ENCODE measurements around the gene ALPI.
"Not testable (repeated sequence)": the region's sequence is repeated elsewhere in the genome, so short reads cannot be mapped to it uniquely, and the experiment has no call there.

ALPI gene

DNA sequence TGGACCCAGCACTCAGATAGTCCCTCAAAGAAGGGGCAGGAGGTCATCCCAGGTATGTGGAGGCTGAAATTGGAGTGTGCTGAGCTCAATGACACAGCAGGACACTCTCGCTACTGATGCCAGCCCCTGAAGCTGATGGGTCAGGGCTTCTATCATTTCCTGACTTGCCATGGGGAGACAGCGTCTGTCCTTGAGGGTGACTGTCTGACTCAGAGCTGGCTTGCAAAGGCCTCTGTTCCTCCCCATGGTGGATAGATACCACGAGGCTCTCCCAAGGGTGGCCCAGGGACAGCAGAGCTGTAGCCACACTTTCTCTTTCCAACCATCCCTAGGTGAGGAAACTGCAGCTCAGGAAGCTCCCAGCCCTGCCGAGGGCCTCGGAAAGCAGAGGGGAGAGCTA, 38.5 kb upstream of the ALPI start:
- Mint-ChIP-seq H3K4me1 (ENCODE audit: low read depth) (peaks cover 7% of the 10 kb centered on the region), H3K27ac (no peak overlapping the region), H3K27me3 (peaks cover 78% of the 10 kb centered on the region), H3K36me3 (ENCODE audit: low read depth) (no peaks in the 10 kb centered on the region), H3K9me3 (peaks cover 10% of the 10 kb centered on the region), H3K4me3 (no peak overlapping the region)
- intact Hi-C loops (cut with micrococcal nuclease) = no loop called here

DNA sequence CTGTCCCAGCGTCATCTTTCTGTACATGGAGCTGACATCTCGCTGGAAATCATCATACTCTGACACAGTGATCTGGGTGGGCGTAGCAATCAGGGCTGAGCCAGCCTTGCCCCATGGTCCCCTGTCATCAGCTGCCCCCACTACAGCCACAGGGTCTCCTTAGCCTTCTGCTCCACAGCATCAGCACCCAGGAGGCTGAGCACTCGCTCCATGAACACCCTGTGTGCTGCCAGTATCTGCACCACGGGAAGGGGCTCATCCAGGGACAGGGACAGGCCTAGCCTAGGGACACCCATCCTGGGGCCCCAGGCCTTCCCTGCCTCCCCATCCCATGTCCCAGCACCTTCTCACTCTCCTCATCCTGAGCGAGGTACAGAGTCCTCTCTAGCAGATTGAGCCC, 37.9 kb upstream of the ALPI start:
- intact Hi-C loops (cut with micrococcal nuclease) = no loop called here
- H3K36me3 Mint-ChIP-seq (ENCODE audit: low read depth) = no peaks in the 10 kb centered on the region
- no peak overlapping the region for H3K27ac Mint-ChIP-seq
- no peak overlapping the region for H3K4me3 Mint-ChIP-seq
- H3K27me3 Mint-ChIP-seq = peaks cover 76% of the 10 kb centered on the region
- peaks cover 15% of the 10 kb centered on the region for H3K9me3 Mint-ChIP-seq
- peaks cover 7% of the 10 kb centered on the region for H3K4me1 Mint-ChIP-seq (ENCODE audit: low read depth)

DNA sequence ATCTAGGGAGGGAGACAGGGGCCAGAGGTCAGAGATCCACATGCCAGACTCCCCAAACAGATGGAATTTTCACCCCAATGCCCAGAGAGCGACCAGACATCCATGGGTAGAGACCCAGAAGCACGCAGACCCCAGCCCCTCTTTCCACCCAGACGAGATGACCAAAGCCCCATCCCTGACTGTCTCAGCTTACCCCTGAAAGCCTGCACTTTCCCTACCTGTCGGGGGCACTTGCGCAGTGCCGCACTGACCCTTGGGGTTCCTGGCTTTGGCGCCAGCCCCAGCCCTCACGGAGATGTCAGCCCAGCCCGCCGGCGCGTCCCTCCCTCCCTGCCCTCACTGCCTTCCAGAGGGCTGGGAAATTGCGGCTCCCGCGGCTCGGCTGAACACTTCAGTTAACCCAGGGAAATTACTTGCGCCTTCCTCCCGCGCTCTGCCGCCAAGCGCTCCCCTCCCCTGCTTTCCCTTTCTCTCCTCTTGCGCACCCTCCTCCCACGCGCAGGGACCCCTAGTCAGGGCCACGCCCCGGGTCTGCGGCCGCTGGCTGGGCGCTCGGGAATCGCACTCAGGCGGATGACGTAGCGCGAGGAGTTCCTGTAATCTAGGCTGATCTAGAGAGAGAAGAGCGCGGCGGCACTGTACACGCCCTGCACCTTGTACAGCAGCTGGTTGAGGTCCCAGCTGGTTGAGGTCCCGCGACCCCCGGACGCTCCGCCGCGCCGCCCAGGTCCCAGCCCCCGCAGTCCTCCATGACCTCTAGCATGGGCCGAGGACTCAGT, 37.3 kb upstream of the ALPI start:
- intact Hi-C loops (cut with micrococcal nuclease) = no loop called here
- peak overlapping the region; percentile 55 for H3K4me3 Mint-ChIP-seq
- H3K27ac Mint-ChIP-seq = no peak overlapping the region
- H3K4me1 Mint-ChIP-seq (ENCODE audit: low read depth) = peaks cover 7% of the 10 kb centered on the region
- H3K27me3 Mint-ChIP-seq = peaks cover 76% of the 10 kb centered on the region
- H3K9me3 Mint-ChIP-seq = peaks cover 21% of the 10 kb centered on the region
- H3K36me3 Mint-ChIP-seq (ENCODE audit: low read depth) = no peaks in the 10 kb centered on the region

DNA sequence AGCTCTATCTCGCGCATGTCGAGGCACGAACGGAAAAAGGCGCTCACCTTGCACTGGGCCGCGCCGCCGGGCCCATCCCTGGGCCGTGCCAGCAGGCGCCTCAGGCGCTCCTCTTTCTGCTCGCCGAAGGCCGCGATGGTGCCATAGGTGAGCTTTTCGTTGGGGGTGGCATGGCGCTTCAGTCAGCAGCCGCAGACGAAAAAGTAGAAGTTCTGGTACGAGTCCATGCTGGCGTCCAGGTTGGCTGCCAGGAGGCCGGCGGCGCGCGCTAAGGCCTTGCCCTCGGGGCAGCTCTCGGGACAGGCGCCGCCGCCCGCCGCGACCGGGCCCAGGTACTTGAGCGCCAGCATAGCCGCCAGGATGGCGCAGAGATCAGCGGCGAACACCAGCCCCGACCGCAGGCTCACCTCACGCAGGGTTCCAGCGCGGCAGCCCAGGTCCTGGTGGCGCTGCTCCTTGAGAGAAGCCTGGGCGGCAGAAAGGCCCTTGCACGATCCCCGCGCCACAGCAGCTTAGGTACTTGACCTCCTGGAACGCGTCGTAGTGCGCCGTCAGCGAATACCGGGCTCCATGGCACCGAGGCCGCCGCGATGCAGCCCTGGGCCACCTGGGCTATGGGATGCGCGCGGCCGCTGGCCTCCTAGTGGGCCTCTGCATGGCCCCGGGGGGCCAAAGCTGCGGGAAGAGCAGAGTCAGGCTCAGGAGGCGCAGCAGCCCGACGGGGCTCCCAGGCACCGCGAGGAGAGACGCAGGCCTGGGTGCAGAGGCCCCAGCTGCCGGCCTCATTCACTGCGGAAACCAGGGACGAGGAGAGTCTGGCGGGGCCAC, 36.5 kb upstream of the ALPI start:
- Mint-ChIP-seq H3K27ac (no peak overlapping the region), H3K36me3 (ENCODE audit: low read depth) (no peaks in the 10 kb centered on the region), H3K27me3 (peaks cover 74% of the 10 kb centered on the region), H3K9me3 (peaks cover 21% of the 10 kb centered on the region), H3K4me3 (peak overlapping the region; percentile 55), H3K4me1 (ENCODE audit: low read depth) (peaks cover 7% of the 10 kb centered on the region)
- intact Hi-C loops (cut with micrococcal nuclease) = no loop called here

DNA sequence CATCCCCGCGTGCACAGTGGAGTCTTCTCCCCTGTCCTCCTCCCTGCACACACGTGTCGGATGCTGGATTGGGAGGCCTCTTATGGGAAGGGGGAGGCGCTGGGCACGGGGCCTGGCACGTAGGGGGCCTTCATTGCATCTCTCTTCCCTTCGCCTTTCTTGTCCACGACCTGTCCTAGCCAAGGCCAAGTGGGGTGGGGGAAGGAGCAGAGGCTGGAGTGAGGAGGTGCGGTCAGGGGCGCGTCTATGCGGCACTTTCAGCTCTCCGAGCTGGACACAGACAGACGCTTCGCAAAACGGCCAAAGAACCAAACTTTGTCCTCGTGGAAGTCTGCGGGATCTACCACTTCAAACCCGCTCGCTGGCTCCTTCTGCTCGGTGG, 35.9 kb upstream of the ALPI start:
- Mint-ChIP-seq H3K27ac (no peak overlapping the region), H3K4me1 (ENCODE audit: low read depth) (peaks cover 7% of the 10 kb centered on the region), H3K36me3 (ENCODE audit: low read depth) (no peaks in the 10 kb centered on the region), H3K4me3 (no peak overlapping the region), H3K9me3 (peaks cover 21% of the 10 kb centered on the region), H3K27me3 (peaks cover 75% of the 10 kb centered on the region)
- intact Hi-C loops (cut with micrococcal nuclease) = no loop called here

DNA sequence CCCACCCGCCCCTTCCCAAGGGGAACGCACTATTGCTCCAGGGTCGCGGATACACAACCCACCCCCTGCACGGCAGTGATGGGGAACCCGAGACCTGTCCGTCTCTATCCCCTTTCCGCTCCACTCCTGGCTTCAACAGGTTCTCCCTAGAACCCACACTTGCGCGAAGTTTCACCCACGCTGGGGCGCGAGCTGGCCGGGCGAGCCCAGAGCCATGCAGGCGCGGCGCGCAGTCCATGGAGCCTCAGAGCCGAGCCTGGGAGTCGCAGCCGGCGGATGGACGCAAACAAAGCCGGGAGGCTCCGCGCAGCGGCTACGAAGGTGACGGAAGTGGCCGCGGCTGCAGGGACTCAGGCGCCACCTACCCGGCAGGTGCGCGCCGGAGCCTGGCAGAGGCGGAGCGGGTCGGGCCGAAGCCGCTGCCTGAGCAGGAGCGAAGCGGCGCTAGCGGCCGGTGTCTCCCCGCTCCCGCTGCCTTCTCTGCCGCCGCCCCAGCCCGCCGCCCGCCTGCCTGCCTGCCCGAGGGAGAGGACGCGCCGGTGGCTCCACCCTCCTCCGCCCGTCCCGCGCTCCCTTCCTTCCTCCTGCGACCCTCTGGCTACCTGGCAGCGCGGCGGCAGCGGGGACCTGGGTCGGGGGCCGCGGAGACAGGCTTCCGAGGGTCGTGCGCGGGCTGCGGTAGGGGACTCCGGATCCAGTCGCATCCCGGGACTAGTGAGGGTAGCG, 35.3 kb upstream of the ALPI start:
- intact Hi-C loops (cut with micrococcal nuclease) = no loop called here
- no peak overlapping the region for H3K4me3 Mint-ChIP-seq
- H3K27ac Mint-ChIP-seq = no peak overlapping the region
- H3K9me3 Mint-ChIP-seq = peaks cover 21% of the 10 kb centered on the region
- H3K36me3 Mint-ChIP-seq (ENCODE audit: low read depth) = no peaks in the 10 kb centered on the region
- peaks cover 7% of the 10 kb centered on the region for H3K4me1 Mint-ChIP-seq (ENCODE audit: low read depth)
- peaks cover 78% of the 10 kb centered on the region for H3K27me3 Mint-ChIP-seq

DNA sequence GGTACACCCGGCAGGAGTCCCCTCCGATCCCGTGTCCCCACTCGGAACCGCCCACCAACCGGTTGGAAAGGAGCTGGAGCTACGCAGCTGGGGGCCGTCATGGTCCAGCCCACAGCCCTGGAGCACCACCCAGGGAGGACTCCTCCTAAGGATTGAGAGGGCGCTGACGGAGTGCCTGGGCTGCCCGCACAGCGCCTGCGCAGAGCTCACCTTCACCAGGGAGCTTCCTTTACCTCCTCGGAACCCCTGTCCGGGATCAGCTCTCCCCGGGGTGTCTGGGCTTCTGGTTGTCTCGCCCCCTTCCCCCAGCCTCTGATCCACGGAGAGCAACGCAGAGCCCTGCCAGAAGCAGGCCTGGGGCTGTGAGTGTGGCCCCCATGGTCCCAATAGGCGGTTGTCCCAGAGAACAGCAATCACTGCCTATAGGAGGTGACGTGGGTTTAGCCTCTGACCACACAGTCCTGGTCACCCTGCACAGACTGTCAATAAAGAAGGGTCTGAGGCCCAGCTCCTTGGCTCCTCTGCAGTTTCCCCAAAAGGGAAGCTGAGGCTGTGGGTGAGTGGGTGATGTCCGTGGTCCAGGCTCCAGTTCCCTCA, 34.7 kb upstream of the ALPI start:
- Mint-ChIP-seq H3K9me3 (peaks cover 21% of the 10 kb centered on the region), H3K27ac (no peak overlapping the region), H3K27me3 (peaks cover 78% of the 10 kb centered on the region), H3K36me3 (ENCODE audit: low read depth) (no peaks in the 10 kb centered on the region), H3K4me1 (ENCODE audit: low read depth) (peaks cover 7% of the 10 kb centered on the region), H3K4me3 (no peak overlapping the region)
- intact Hi-C loops (cut with micrococcal nuclease) = no loop called here

DNA sequence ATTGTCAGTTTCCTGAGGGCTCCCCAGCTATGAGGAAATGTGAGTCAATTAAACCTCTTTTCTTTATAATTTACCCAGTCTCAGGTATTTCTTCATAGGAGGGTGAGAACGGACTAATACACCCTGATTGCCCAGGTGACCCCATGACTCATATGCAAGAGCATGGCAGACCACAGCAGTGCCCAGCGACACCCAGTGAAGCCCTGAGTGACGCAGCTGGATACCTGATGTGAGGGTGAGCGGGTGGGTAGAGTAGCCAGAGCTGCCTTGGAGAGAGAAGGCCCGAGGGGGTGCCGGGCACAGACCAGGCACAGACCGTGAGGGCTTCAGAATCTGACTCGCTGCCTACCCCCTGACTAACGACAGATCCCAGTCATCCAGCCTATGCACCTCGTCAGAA, 33.9 kb upstream of the ALPI start:
- Mint-ChIP-seq H3K36me3 (ENCODE audit: low read depth) (no peaks in the 10 kb centered on the region), H3K27ac (no peak overlapping the region), H3K9me3 (peaks cover 21% of the 10 kb centered on the region), H3K4me3 (no peak overlapping the region), H3K4me1 (ENCODE audit: low read depth) (peaks cover 7% of the 10 kb centered on the region), H3K27me3 (peaks cover 75% of the 10 kb centered on the region)
- intact Hi-C loops (cut with micrococcal nuclease) = no loop called here

DNA sequence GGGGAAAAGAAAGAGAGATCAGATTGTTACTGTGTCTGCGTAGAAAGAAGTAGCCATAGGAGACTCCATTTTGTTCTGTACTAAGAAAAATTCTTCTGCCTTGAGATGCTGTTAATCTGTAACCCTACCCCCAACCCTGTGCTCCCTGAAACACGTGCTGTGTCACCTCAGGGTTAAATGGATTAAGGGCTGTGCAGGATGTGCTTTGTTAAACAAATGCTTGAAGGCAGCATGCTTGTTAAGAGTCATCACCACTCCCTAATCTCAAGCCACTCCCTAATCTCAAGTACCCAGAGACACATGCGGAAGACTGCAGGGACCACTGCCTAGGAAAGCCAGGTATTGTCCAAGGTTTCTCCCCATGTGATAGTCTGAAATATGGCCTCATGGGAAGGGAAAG, 33.0 kb upstream of the ALPI start:
- H3K4me3 Mint-ChIP-seq; intact Hi-C loops (cut with micrococcal nuclease); H3K27ac Mint-ChIP-seq; H3K4me1 Mint-ChIP-seq (ENCODE audit: low read depth); H3K36me3 Mint-ChIP-seq (ENCODE audit: low read depth): not testable (repeated sequence)
- H3K9me3 Mint-ChIP-seq = peaks cover 21% of the 10 kb centered on the region
- H3K27me3 Mint-ChIP-seq = peaks cover 67% of the 10 kb centered on the region

DNA sequence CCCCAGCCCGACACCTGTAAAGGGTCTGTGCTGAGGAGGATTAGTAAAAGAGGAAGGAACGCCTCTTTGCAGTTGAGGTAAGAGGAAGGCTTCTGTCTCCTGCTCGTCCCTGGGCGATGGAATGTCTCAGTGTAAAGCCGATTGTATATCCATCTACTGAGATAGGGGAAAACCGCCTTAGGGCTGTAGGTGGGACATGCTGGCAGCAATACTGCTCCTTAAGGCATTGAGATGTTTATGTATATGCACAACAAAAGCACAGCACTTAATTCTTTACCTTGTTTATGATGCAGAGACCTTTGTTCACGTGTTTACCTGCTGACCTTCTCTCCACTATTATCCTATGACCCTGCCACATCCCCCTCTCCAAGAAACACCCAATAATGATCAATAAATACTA, 32.5 kb upstream of the ALPI start:
- Mint-ChIP-seq H3K27me3 (peaks cover 62% of the 10 kb centered on the region), H3K9me3 (peaks cover 21% of the 10 kb centered on the region)
- H3K36me3 Mint-ChIP-seq (ENCODE audit: low read depth); intact Hi-C loops (cut with micrococcal nuclease); H3K4me1 Mint-ChIP-seq (ENCODE audit: low read depth); H3K27ac Mint-ChIP-seq; H3K4me3 Mint-ChIP-seq: not testable (repeated sequence)

DNA sequence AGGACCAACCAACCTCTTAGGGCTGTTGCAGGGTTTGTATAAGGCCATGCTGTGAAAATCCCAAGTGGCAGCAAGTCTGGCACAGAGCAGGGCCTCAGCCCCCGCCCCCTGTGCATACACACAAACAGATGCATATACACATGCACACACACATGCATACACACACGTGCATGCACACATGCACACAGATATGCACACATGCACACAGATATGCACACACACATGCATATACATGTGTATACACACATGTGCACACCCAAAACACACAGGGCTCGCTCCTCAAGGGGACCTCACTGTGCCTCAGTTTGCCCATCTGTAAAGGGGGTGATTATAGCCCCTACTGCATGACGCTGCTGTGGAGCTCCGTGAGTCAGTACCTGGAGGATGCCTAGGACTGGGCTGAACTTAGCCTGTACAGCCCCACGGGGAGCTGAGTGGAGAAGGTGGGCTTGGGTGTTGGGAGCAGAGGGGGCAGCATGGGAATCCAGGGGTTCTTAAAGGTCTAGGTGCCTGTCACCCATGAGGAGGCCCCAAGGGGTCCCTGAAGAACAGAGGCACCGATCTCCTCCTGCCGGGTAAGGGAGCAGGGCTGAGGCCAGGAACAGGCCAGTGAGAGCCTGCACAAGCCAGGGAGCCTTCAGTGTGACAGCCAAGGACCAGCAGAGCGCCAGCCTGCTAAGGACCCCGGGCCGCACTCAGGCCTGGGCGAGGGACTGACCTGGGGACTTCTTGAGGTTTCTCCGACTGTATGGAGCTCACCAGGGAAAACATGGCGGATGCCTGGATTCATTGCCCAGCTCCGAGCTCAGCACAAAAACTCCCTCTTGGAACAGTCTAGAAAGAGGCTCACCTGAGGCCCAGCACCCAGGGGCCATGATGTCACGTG, 24.0 kb upstream of the ALPI start:
- H3K36me3 Mint-ChIP-seq (ENCODE audit: low read depth) = no peaks in the 10 kb centered on the region
- peaks cover 5% of the 10 kb centered on the region for H3K27me3 Mint-ChIP-seq
- intact Hi-C loops (cut with micrococcal nuclease) = no loop called here
- no peak overlapping the region for H3K4me3 Mint-ChIP-seq
- H3K27ac Mint-ChIP-seq = no peak overlapping the region
- H3K4me1 Mint-ChIP-seq (ENCODE audit: low read depth) = no peaks in the 10 kb centered on the region
- H3K9me3 Mint-ChIP-seq = no peaks in the 10 kb centered on the region

DNA sequence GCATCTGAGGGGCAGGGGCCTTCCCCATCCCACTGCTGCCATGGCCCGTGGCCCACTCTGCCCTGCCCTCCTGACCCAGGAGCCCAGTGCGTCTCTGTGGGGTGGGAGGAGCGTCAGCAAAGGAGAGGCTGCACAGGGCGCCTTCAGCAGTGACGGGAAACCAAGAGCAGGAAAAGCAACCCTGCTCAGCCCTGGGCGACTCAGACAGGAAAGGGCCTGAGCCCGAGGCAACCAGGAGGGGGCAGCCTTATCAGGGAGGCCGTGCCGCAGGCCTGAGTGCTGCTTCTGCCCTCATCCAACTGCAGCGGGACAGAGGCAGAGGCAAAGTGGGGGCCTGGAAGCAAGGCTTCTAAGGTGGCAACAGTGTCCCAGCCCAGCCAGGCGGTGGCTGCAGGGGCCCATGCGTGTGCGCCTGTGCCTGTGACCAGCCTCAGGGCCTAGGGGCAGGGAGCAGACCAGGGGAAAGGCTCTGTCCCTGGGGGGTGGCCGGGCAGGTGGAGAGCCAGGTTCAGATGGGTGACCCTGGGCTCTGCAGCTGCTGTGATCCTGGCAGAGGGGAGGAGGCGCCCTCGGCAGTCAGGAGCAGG, 23.3 kb upstream of the ALPI start:
- no peaks in the 10 kb centered on the region for H3K9me3 Mint-ChIP-seq
- H3K4me3 Mint-ChIP-seq = no peak overlapping the region
- no peak overlapping the region for H3K27ac Mint-ChIP-seq
- H3K27me3 Mint-ChIP-seq = peaks cover 5% of the 10 kb centered on the region
- no peaks in the 10 kb centered on the region for H3K36me3 Mint-ChIP-seq (ENCODE audit: low read depth)
- intact Hi-C loops (cut with micrococcal nuclease) = no loop called here
- H3K4me1 Mint-ChIP-seq (ENCODE audit: low read depth) = no peaks in the 10 kb centered on the region

DNA sequence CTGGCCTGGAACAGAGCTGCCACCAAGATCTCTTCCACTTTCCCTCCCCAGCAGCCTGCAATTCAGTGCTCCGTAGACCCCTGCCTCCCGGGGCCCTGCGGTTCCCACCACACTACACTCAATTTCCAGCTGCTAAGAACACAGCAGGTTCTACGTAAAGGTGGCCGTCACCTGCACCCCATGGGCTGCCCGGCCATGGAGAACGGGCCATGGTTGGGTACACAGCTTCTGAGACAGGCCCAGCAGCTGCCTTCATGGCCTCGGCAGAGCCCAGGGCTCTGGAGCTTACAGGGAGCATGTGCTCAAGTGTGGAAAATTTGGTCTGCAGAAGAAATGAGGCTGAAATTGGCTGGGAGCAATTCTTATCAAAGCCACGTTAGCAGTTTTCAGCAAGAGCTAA, 22.3 kb upstream of the ALPI start:
- H3K4me3 Mint-ChIP-seq; H3K36me3 Mint-ChIP-seq (ENCODE audit: low read depth); H3K4me1 Mint-ChIP-seq (ENCODE audit: low read depth); H3K27ac Mint-ChIP-seq; intact Hi-C loops (cut with micrococcal nuclease); H3K9me3 Mint-ChIP-seq: not testable (repeated sequence)
- H3K27me3 Mint-ChIP-seq = peaks cover 12% of the 10 kb centered on the region

Measured in dendritic cell treated with granulocyte-macrophage colony-stimulating factor and Interleukin-4, amounts not matched to agents 40 ng/mL and 50 ng/mL, for 4 days (primary cell).